HEK293 (cell line): Measurements from ENCODE around the gene CCDC40.

Source experiments
- BCL11B ChIP-seq: fragments of 450-650 bp; formaldehyde crosslinking; IDR thresholded peaks from 2 replicates; pipeline ENCODE4 v1.5.1; 2016; ENCODE audit warnings: low read depth, missing biosample characterization, missing genetic modification characterization
- GLI4 ChIP-seq: fragments of 450-650 bp; formaldehyde crosslinking; IDR thresholded peaks from 2 replicates; pipeline ENCODE4 v1.5.1; 2016; ENCODE audit warnings: missing biosample characterization, missing genetic modification characterization
- GLIS2 ChIP-seq: fragments of 450-650 bp; formaldehyde crosslinking; IDR thresholded peaks from 2 replicates; pipeline ENCODE4 v1.5.1; 2016; ENCODE audit warnings: missing biosample characterization, missing genetic modification characterization
- HOXA7 ChIP-seq: sonication (generic); formaldehyde crosslinking; IDR thresholded peaks from 2 replicates; pipeline ENCODE4 v1.8.1; 2022; ENCODE audit warnings: missing genetic modification reagents, borderline replicate concordance
- KLF1 ChIP-seq: fragments of 450-650 bp; formaldehyde crosslinking; IDR thresholded peaks from 2 replicates; pipeline ENCODE4 v1.5.1; 2016; ENCODE audit warnings: missing biosample characterization, missing genetic modification characterization
- SP3 ChIP-seq: fragments of 450-650 bp; formaldehyde crosslinking; IDR thresholded peaks from 2 replicates; pipeline ENCODE4 v1.5.1; 2016; ENCODE audit warnings: missing biosample characterization, missing genetic modification characterization
- YY1 ChIP-seq: fragments of 450-650 bp; formaldehyde crosslinking; IDR thresholded peaks from 2 replicates; pipeline ENCODE4 v1.5.1; 2018; ENCODE audit warnings: missing biosample characterization, missing genetic modification characterization
- ZBTB17 ChIP-seq: fragments of 450-650 bp; formaldehyde crosslinking; IDR thresholded peaks from 2 replicates; pipeline ENCODE4 v1.5.1; 2016; ENCODE audit warnings: missing biosample characterization, missing genetic modification characterization
- ZBTB7A ChIP-seq: fragments of 450-650 bp; formaldehyde crosslinking; IDR thresholded peaks from 2 replicates; pipeline ENCODE4 v1.5.1; 2016; ENCODE audit warnings: low read depth, missing biosample characterization, missing genetic modification characterization
- ZBTB8A ChIP-seq: fragments of 450-650 bp; formaldehyde crosslinking; IDR thresholded peaks from 2 replicates; pipeline ENCODE4 v1.5.1; 2016; ENCODE audit warnings: missing biosample characterization, missing genetic modification characterization
- ZEB2 ChIP-seq: fragments of 450-650 bp; formaldehyde crosslinking; IDR thresholded peaks from 2 replicates; pipeline ENCODE4 v1.5.1; 2016; ENCODE audit warnings: missing biosample characterization, missing genetic modification characterization
- ZFHX2 ChIP-seq: fragments of 450-650 bp; formaldehyde crosslinking; conservative IDR thresholded peaks from 2 replicates; pipeline ENCODE4 v1.5.1; 2016; ENCODE audit warnings: missing biosample characterization, missing genetic modification characterization
- ZNF10 ChIP-seq: fragments of 450-650 bp; formaldehyde crosslinking; IDR thresholded peaks from 2 replicates; pipeline ENCODE4 v1.5.1; 2017; ENCODE audit warnings: missing biosample characterization, missing genetic modification characterization
- ZNF24 ChIP-seq: fragments of 450-650 bp; formaldehyde crosslinking; IDR thresholded peaks from 2 replicates; pipeline ENCODE4 v1.5.1; 2016; ENCODE audit warnings: missing biosample characterization, missing genetic modification characterization
- ZNF266 ChIP-seq: fragments of 450-650 bp; formaldehyde crosslinking; IDR thresholded peaks from 2 replicates; pipeline ENCODE4 v1.5.1; 2016; ENCODE audit warnings: missing biosample characterization, missing genetic modification characterization, low read depth
- ZNF335 ChIP-seq: fragments of 450-650 bp; formaldehyde crosslinking; conservative IDR thresholded peaks from 2 replicates; pipeline ENCODE4 v1.5.1; 2016; ENCODE audit warnings: missing biosample characterization, missing genetic modification characterization
- ZNF354C ChIP-seq: fragments of 450-650 bp; formaldehyde crosslinking; IDR thresholded peaks from 2 replicates; pipeline ENCODE4 v1.5.1; 2016; ENCODE audit warnings: missing biosample characterization, missing genetic modification characterization, low read depth, borderline replicate concordance
- ZNF394 ChIP-seq: fragments of 450-650 bp; formaldehyde crosslinking; IDR thresholded peaks from 2 replicates; pipeline ENCODE4 v1.5.1; 2016; ENCODE audit warnings: missing biosample characterization, missing genetic modification characterization, mild to moderate bottlenecking, moderate library complexity, borderline replicate concordance
- ZNF426 ChIP-seq: fragments of 450-650 bp; formaldehyde crosslinking; IDR thresholded peaks from 2 replicates; pipeline ENCODE4 v1.5.1; 2017; ENCODE audit warnings: missing biosample characterization, missing genetic modification characterization, mild to moderate bottlenecking, inconsistent platforms, moderate library complexity
- ZNF521 ChIP-seq: fragments of 450-650 bp; formaldehyde crosslinking; IDR thresholded peaks from 2 replicates; pipeline ENCODE4 v1.5.1; 2017; ENCODE audit warnings: missing biosample characterization, mild to moderate bottlenecking, missing genetic modification characterization
- ZNF529 ChIP-seq: fragments of 450-650 bp; formaldehyde crosslinking; IDR thresholded peaks from 2 replicates; pipeline ENCODE4 v1.5.1; 2017; ENCODE audit warnings: missing genetic modification characterization, missing biosample characterization; ENCODE audit not compliant: insufficient replicate concordance
- ZNF530 ChIP-seq: fragments of 450-650 bp; formaldehyde crosslinking; IDR thresholded peaks from 2 replicates; pipeline ENCODE4 v1.5.1; 2016; ENCODE audit warnings: low read depth, missing biosample characterization, missing genetic modification characterization
- ZNF548 ChIP-seq: fragments of 450-650 bp; formaldehyde crosslinking; IDR thresholded peaks from 2 replicates; pipeline ENCODE4 v1.5.1; 2016; ENCODE audit warnings: missing biosample characterization, missing genetic modification characterization
- ZNF571 ChIP-seq: fragments of 450-650 bp; formaldehyde crosslinking; IDR thresholded peaks from 2 replicates; pipeline ENCODE4 v1.5.0; 2017; ENCODE audit warnings: missing biosample characterization, missing genetic modification characterization
- ZNF585B ChIP-seq: fragments of 450-650 bp; formaldehyde crosslinking; IDR thresholded peaks from 2 replicates; pipeline ENCODE4 v1.5.1; 2016; ENCODE audit warnings: missing biosample characterization, missing genetic modification characterization
- ZNF629 ChIP-seq: fragments of 450-650 bp; formaldehyde crosslinking; IDR thresholded peaks from 2 replicates; pipeline ENCODE4 v1.5.1; 2017; ENCODE audit warnings: missing biosample characterization, missing genetic modification characterization
- ZNF707 ChIP-seq: fragments of 450-650 bp; formaldehyde crosslinking; IDR thresholded peaks from 2 replicates; pipeline ENCODE4 v1.5.1; 2016; ENCODE audit warnings: missing biosample characterization, missing genetic modification characterization
- ZXDB ChIP-seq: fragments of 450-650 bp; formaldehyde crosslinking; IDR thresholded peaks from 2 replicates; pipeline ENCODE4 v1.5.1; 2016; ENCODE audit warnings: missing biosample characterization, missing genetic modification characterization
- TF ChIP-seq, protein P1 (sequence below): fragments of 450-650 bp; formaldehyde crosslinking; IDR thresholded peaks from 2 replicates; pipeline ENCODE4 v1.5.1; 2016; ENCODE audit warnings: missing biosample characterization, missing genetic modification characterization
- TF ChIP-seq, protein P2 (sequence below): IDR thresholded peaks from 2 replicates; pipeline ENCODE4 v1.6.1; 2011; ENCODE audit warnings: mild to moderate bottlenecking, low read depth, low read length, borderline replicate concordance
- TF ChIP-seq, protein P3 (sequence below): fragments of 450-650 bp; formaldehyde crosslinking; IDR thresholded peaks from 2 replicates; pipeline ENCODE4 v1.5.1; 2016; ENCODE audit warnings: missing biosample characterization, missing genetic modification characterization
- TF ChIP-seq, protein P4 (sequence below): fragments of 450-650 bp; formaldehyde crosslinking; IDR thresholded peaks from 2 replicates; pipeline ENCODE4 v1.5.1; 2016; ENCODE audit warnings: missing biosample characterization, missing genetic modification characterization

The CCDC40 gene

DNA sequence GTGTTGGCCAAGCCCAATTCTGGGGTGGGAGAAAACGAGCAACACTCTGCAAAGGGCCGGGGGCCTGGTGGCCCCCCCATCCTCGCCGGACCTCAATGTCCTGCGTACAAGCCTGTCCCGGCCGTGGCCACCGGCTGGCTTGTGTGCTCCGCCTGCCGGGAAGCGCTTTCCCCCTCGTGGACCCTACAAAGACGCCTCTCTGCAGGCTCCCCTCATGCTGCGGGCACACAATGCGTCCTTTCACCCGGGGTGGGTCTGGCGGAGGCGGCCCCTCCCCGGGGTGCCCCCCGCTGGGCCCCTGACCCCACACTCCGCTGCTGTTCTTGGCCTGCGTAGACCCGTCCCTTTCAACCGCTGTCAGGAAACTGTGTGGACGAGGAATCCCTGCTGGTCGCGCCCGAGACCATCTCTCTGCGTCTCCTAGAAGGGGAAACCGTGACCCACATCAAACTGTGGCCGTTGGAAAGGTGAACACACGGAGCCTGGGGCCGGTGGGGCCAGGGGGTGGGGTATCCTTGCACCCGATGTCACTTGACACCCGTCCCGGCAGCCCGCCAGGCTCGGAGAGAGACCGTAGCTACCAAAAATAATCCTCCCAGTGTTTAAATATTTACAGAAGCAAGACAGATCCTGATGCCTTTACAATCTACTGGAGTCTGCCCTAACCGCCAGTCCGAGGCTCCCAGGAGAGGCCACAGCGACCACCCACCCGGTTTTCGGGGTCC lies 44.4 kb upstream of the CCDC40 start (continued):
- no peak for TF ChIP-seq ZNF394 (tag by site-specific recombination)
- peak; percentile 66 for TF ChIP-seq KLF1
- peak; percentile 29; the same call in 1 of the 2 replicates for TF ChIP-seq ZBTB17 (tag by site-specific recombination)
- TF ChIP-seq GLI4 = no peak
- TF ChIP-seq ZNF10 (tag by site-specific recombination) = no peak
- no peak for TF ChIP-seq ZNF354C (tag by site-specific recombination)
- peak; percentile 71 for TF ChIP-seq ZBTB8A (tag by site-specific recombination)
- TF ChIP-seq ZEB2 = peak; percentile 77
- no peak for TF ChIP-seq ZNF521 (tag by site-specific recombination)
- TF ChIP-seq, protein P1, sequence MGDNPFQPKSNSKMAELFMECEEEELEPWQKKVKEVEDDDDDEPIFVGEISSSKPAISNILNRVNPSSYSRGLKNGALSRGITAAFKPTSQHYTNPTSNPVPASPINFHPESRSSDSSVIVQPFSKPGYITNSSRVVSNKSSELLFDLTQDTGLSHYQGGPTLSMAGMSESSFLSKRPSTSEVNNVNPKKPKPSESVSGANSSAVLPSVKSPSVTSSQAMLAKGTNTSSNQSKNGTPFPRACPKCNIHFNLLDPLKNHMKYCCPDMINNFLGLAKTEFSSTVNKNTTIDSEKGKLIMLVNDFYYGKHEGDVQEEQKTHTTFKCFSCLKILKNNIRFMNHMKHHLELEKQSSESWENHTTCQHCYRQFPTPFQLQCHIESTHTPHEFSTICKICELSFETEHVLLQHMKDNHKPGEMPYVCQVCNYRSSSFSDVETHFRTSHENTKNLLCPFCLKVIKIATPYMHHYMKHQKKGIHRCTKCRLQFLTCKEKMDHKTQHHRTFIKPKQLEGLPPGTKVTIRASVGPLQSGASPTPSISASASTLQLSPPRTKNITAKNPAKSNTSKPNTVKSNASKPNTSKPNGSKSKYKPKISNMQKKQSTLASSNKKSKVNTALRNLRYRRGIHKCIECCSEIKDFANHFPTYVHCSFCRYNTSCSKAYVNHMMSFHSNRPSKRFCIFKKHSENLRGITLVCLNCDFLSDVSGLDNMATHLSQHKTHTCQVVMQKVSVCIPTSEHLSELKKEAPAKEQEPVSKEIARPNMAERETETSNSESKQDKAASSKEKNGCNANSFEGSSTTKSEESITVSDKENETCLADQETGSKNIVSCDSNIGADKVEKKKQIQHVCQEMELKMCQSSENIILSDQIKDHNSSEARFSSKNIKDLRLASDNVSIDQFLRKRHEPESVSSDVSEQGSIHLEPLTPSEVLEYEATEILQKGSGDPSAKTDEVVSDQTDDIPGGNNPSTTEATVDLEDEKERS (tag by site-specific recombination) = no peak
- TF ChIP-seq ZNF707 (tag by site-specific recombination) = no peak
- TF ChIP-seq ZNF426 (tag by site-specific recombination) = no peak
- peak; percentile 44; the same call in 1 of the 2 replicates for TF ChIP-seq SP3 (tag by site-specific recombination)
- peak; percentile 52 for TF ChIP-seq ZFHX2 (tag by site-specific recombination)
- TF ChIP-seq, protein P2, sequence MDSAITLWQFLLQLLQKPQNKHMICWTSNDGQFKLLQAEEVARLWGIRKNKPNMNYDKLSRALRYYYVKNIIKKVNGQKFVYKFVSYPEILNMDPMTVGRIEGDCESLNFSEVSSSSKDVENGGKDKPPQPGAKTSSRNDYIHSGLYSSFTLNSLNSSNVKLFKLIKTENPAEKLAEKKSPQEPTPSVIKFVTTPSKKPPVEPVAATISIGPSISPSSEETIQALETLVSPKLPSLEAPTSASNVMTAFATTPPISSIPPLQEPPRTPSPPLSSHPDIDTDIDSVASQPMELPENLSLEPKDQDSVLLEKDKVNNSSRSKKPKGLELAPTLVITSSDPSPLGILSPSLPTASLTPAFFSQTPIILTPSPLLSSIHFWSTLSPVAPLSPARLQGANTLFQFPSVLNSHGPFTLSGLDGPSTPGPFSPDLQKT = no peak
- no peak for TF ChIP-seq ZNF529 (tag by site-specific recombination)
- TF ChIP-seq GLIS2 (tag by site-specific recombination) = peak; percentile 98
- TF ChIP-seq ZNF24 = peak; percentile 82
- no peak for TF ChIP-seq ZXDB (tag by site-specific recombination)
- TF ChIP-seq, protein P3, sequence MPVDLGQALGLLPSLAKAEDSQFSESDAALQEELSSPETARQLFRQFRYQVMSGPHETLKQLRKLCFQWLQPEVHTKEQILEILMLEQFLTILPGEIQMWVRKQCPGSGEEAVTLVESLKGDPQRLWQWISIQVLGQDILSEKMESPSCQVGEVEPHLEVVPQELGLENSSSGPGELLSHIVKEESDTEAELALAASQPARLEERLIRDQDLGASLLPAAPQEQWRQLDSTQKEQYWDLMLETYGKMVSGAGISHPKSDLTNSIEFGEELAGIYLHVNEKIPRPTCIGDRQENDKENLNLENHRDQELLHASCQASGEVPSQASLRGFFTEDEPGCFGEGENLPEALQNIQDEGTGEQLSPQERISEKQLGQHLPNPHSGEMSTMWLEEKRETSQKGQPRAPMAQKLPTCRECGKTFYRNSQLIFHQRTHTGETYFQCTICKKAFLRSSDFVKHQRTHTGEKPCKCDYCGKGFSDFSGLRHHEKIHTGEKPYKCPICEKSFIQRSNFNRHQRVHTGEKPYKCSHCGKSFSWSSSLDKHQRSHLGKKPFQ (tag by site-specific recombination) = no peak
- peak; percentile 93 for TF ChIP-seq BCL11B (tag by site-specific recombination)
- TF ChIP-seq ZNF585B (tag by site-specific recombination) = no peak
- peak; percentile 72; the same call in 1 of the 2 replicates for TF ChIP-seq ZBTB7A (tag by site-specific recombination)
- no peak for TF ChIP-seq ZNF571 (tag by site-specific recombination)
- no peak for TF ChIP-seq HOXA7
- TF ChIP-seq ZNF548 (tag by site-specific recombination) = no peak
- TF ChIP-seq, protein P4, sequence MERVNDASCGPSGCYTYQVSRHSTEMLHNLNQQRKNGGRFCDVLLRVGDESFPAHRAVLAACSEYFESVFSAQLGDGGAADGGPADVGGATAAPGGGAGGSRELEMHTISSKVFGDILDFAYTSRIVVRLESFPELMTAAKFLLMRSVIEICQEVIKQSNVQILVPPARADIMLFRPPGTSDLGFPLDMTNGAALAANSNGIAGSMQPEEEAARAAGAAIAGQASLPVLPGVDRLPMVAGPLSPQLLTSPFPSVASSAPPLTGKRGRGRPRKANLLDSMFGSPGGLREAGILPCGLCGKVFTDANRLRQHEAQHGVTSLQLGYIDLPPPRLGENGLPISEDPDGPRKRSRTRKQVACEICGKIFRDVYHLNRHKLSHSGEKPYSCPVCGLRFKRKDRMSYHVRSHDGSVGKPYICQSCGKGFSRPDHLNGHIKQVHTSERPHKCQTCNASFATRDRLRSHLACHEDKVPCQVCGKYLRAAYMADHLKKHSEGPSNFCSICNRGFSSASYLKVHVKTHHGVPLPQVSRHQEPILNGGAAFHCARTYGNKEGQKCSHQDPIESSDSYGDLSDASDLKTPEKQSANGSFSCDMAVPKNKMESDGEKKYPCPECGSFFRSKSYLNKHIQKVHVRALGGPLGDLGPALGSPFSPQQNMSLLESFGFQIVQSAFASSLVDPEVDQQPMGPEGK = peak; percentile 94
- TF ChIP-seq YY1 (tag by site-specific recombination) = peak; percentile 59; the same call in 1 of the 2 replicates
- peak; percentile 50; the same call in 1 of the 2 replicates for TF ChIP-seq ZNF629 (tag by site-specific recombination)
- no peak for TF ChIP-seq ZNF266 (tag by site-specific recombination)
- no peak for TF ChIP-seq ZNF530 (tag by site-specific recombination)
- TF ChIP-seq ZNF335 (tag by site-specific recombination) = peak; percentile 69
